HepG2 (cell line): ENCODE measurements around the gene SUN5. TPM values are rescaled to one million over a fixed set of nuclear protein-coding genes. Genes with fewer than 3 reads are reported as not detected.
A peak's percentile ranks its signal among the peaks of the same experiment; 100 is the strongest.

Experiments
- AGO1 ChIP-seq: fragments of 200-400 bp; formaldehyde crosslinking; IDR thresholded peaks from 2 replicates; pipeline ENCODE4 v1.6.1; 2017; ENCODE audit warnings: mild to moderate bottlenecking, low read depth, low read length, moderate library complexity; ENCODE audit not compliant: poor library complexity, severe bottlenecking
- BCL6 ChIP-seq: IDR thresholded peaks from 2 replicates; pipeline ENCODE4 v1.6.1; 2016; ENCODE audit warnings: missing genetic modification reagents, missing compliant biosample characterization
- CBX2 ChIP-seq, 2 experiments: fragments of 200-600 bp in 1 of 2; sonication (generic); formaldehyde crosslinking in 1 of 2; IDR thresholded peaks; 2 replicates each; pipeline versions ENCODE4 v1.7.0 to v1.8.1; 2018 to 2022; ENCODE audit warnings: low read depth in 2 of 2, low read length in 1 of 2, mild to moderate bottlenecking in 1 of 2, missing genetic modification reagents in 1 of 2
- CREB1 ChIP-seq, 2 experiments: fragments of 450-650 bp in 1 of 2; IDR thresholded peaks; 2 replicates each; pipeline ENCODE4 v1.6.1; 2016 to 2017; ENCODE audit warnings: control low read depth in 1 of 2, mild to moderate bottlenecking in 1 of 2, missing compliant biosample characterization in 1 of 2, missing genetic modification characterization in 1 of 2
- HNRNPLL ChIP-seq: fragments of 200-400 bp; formaldehyde crosslinking; IDR thresholded peaks from 2 replicates; pipeline ENCODE4 v1.6.1; 2017; ENCODE audit warnings: mild to moderate bottlenecking, low read depth, low read length; ENCODE audit not compliant: poor library complexity, severe bottlenecking
- IKZF1 ChIP-seq: fragments of 450-650 bp; IDR thresholded peaks from 2 replicates; pipeline ENCODE4 v1.7.1; 2016
- MYNN ChIP-seq: sonication (generic); formaldehyde crosslinking; IDR thresholded peaks from 2 replicates; pipeline ENCODE4 v1.4.0; 2020; ENCODE audit warnings: mild to moderate bottlenecking, low read depth, missing genetic modification reagents
- NPAS2 ChIP-seq: sonication (generic); formaldehyde crosslinking; IDR thresholded peaks from 2 replicates; pipeline ENCODE4 v1.8.0; 2022; ENCODE audit warnings: mild to moderate bottlenecking, missing genetic modification reagents, borderline replicate concordance
- SALL1 ChIP-seq: sonication (generic); formaldehyde crosslinking; IDR thresholded peaks from 2 replicates; pipeline ENCODE4 v1.8.0; 2022; ENCODE audit warnings: mild to moderate bottlenecking, missing genetic modification reagents
- SETDB1 ChIP-seq: sonication (generic); formaldehyde crosslinking; IDR thresholded peaks from 2 replicates; pipeline ENCODE4 v1.5.1; 2020; ENCODE audit warnings: missing genetic modification reagents, mild to moderate bottlenecking, borderline replicate concordance
- ZBTB7B ChIP-seq: sonication (generic); formaldehyde crosslinking; IDR thresholded peaks from 2 replicates; pipeline ENCODE4 v1.4.0; 2020; ENCODE audit warnings: missing genetic modification reagents
- ZGPAT ChIP-seq: IDR thresholded peaks from 2 replicates; pipeline ENCODE4 v1.6.1; 2016; ENCODE audit warnings: mild to moderate bottlenecking
- ZNF205 ChIP-seq: IDR thresholded peaks from 2 replicates; pipeline ENCODE4 v1.6.1; 2018; ENCODE audit warnings: missing biosample characterization, missing genetic modification reagents
- ZNF224 ChIP-seq: sonication (generic); formaldehyde crosslinking; IDR thresholded peaks from 2 replicates; pipeline ENCODE4 v1.5.0; 2020; ENCODE audit warnings: mild to moderate bottlenecking, missing genetic modification reagents
- ZNF232 ChIP-seq: sonication (generic); formaldehyde crosslinking; IDR thresholded peaks from 2 replicates; pipeline ENCODE4 v1.4.0; 2020; ENCODE audit warnings: missing genetic modification reagents, borderline replicate concordance
- ZNF326 ChIP-seq: sonication (generic); formaldehyde crosslinking; IDR thresholded peaks from 2 replicates; pipeline ENCODE4 v1.4.0; 2020; ENCODE audit warnings: missing genetic modification reagents, borderline replicate concordance
- ZNF446 ChIP-seq: sonication (generic); formaldehyde crosslinking; IDR thresholded peaks from 2 replicates; pipeline ENCODE4 v1.5.0; 2020; ENCODE audit warnings: mild to moderate bottlenecking, missing genetic modification reagents
- polyA plus RNA-seq, 8 experiments: library from polyadenylated mRNA; depleted of rRNA in 3 of 8; stranded (reverse) in 7 of 8; unstranded in 1 of 8; fragments of >200 nt; fragmentation: Illumina TruSeq in 4 of 8; extraction: Trizol in 4 of 8; gene quantifications; 2 replicates each; pipeline versions ENCODE4 v1.2.1 to v1.2.3, GENCODE V29; 2011 to 2016; ENCODE audit warnings: low read depth in 4 of 8, missing spikeins in 1 of 8, mixed read lengths in 1 of 8; ENCODE audit not compliant: insufficient read depth in 1 of 8
- total RNA-seq, 5 experiments: library from RNA; depleted of rRNA; stranded (reverse); fragments of >200 nt; fragmentation: Illumina TruSeq; extraction: Trizol; gene quantifications; 2 replicates each; pipeline ENCODE4 v1.2.3, GENCODE V29; 2016; ENCODE audit warnings: low read depth in 1 of 5
- TF ChIP-seq, protein P1 (sequence below): sonication (generic); formaldehyde crosslinking; IDR thresholded peaks from 2 replicates; pipeline ENCODE4 v1.5.0; 2020; ENCODE audit warnings: mild to moderate bottlenecking, low read depth, missing genetic modification reagents, borderline replicate concordance
- TF ChIP-seq, protein P2 (sequence below): sonication (generic); formaldehyde crosslinking; IDR thresholded peaks from 2 replicates; pipeline ENCODE4 v1.4.0; 2020; ENCODE audit warnings: missing genetic modification reagents
- TF ChIP-seq, protein P3 (sequence below): sonication (generic); formaldehyde crosslinking; IDR thresholded peaks from 2 replicates; pipeline ENCODE4 v1.5.0; 2020; ENCODE audit warnings: missing genetic modification reagents
- TF ChIP-seq, protein P4 (sequence below): IDR thresholded peaks from 2 replicates; pipeline ENCODE4 v1.6.1; 2016; ENCODE audit warnings: mild to moderate bottlenecking, missing biosample characterization, missing genetic modification reagents
- TF ChIP-seq, protein P5 (sequence below): sonication (generic); formaldehyde crosslinking; IDR thresholded peaks from 2 replicates; pipeline ENCODE4 v1.5.0; 2020; ENCODE audit warnings: missing genetic modification reagents, mild to moderate bottlenecking, borderline replicate concordance

Gene SUN5
- total and polyA plus RNA-seq, 2 of the 13 experiments (the other 11 are each of a cell fraction or from before 2014, with no cell fraction given): not detected

DNA sequence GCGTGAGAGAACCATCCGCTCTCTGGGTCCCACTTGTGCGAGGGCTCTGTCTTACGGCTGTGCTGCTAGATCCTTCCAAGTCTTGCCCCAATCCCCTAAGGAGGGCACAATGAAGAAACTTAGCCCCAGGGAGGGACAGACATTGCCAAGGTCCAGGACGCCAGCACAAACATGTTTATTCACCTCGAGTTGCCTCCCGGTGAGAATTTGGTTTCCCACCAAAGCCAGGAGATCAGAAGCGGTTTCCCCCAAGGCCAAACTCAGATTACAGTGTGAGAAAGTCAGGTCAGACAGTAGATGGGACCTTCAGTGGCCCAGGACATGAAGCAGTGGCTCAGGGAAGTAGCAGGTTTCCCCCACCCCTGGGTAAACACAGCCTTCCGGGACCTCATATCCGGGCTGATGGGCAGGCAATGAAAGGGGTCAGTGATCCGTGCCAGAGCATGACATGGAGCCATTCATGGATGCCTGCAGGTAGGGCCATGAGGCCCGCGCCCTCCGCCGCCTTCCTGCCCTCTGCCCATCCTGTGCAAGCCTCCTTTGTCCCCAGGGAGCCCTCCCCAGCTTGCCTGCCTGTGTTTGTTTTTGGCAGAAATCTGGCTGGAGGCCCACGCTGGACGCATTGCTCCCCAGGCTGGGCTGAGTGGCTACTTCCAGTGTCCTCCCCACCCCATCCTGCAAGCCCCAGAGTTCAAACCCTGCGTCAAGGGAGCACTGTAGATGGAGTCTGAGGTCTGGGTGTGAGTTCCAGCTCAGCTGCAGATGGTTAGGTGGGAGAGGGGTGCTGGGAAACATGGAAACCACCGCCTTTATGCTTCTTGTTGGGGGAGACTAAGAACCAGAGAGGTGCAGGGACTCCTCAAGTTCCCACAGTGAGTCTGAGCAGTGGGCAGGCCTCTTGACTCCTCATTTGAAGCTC is 5.2 kb upstream of the SUN5 start (continued):
- peak; percentile 68 for TF ChIP-seq HNRNPLL
- TF ChIP-seq ZNF446 (CRISPR knock-in tag): no peak
- peak; percentile 89 for TF ChIP-seq ZNF205 (CRISPR knock-in tag)
- TF ChIP-seq, protein P1, sequence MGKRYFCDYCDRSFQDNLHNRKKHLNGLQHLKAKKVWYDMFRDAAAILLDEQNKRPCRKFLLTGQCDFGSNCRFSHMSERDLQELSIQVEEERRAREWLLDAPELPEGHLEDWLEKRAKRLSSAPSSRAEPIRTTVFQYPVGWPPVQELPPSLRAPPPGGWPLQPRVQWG (CRISPR knock-in tag): peak; percentile 88
- 0 out of 2 replicates have a peak, but pooled peaks have one; percentile 37 for TF ChIP-seq ZNF326 (CRISPR knock-in tag)
- no peak for TF ChIP-seq SETDB1 (CRISPR knock-in tag)
- no peak for TF ChIP-seq NPAS2 (CRISPR knock-in tag)
- TF ChIP-seq ZGPAT: peak; percentile 99
- TF ChIP-seq CREB1 (IDR thresholded peaks at IDR 0.05): no peak
- no peak; the same call in 1 of the 2 replicates for TF ChIP-seq CREB1 (CRISPR knock-in tag; IDR thresholded peaks at IDR 0.05)
- TF ChIP-seq MYNN (CRISPR knock-in tag): peak; percentile 27; the same call in 1 of the 2 replicates
- peak; percentile 98 for TF ChIP-seq SALL1
- TF ChIP-seq, protein P2, sequence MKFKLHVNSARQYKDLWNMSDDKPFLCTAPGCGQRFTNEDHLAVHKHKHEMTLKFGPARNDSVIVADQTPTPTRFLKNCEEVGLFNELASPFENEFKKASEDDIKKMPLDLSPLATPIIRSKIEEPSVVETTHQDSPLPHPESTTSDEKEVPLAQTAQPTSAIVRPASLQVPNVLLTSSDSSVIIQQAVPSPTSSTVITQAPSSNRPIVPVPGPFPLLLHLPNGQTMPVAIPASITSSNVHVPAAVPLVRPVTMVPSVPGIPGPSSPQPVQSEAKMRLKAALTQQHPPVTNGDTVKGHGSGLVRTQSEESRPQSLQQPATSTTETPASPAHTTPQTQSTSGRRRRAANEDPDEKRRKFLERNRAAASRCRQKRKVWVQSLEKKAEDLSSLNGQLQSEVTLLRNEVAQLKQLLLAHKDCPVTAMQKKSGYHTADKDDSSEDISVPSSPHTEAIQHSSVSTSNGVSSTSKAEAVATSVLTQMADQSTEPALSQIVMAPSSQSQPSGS (CRISPR knock-in tag): peak; percentile 81
- TF ChIP-seq ZBTB7B (CRISPR knock-in tag): peak; percentile 97
- TF ChIP-seq IKZF1: no peak
- TF ChIP-seq, protein P3, sequence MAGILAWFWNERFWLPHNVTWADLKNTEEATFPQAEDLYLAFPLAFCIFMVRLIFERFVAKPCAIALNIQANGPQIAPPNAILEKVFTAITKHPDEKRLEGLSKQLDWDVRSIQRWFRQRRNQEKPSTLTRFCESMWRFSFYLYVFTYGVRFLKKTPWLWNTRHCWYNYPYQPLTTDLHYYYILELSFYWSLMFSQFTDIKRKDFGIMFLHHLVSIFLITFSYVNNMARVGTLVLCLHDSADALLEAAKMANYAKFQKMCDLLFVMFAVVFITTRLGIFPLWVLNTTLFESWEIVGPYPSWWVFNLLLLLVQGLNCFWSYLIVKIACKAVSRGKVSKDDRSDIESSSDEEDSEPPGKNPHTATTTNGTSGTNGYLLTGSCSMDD: no peak
- peak; percentile 79 for TF ChIP-seq ZNF224
- TF ChIP-seq ZNF232 (CRISPR knock-in tag): no peak; the same call in 1 of the 2 replicates
- TF ChIP-seq AGO1: no peak
- TF ChIP-seq, protein P4, sequence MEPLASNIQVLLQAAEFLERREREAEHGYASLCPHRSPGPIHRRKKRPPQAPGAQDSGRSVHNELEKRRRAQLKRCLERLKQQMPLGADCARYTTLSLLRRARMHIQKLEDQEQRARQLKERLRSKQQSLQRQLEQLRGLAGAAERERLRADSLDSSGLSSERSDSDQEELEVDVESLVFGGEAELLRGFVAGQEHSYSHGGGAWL (CRISPR knock-in tag): peak; percentile 87
- TF ChIP-seq BCL6 (CRISPR knock-in tag): peak; percentile 85
- no peak for TF ChIP-seq CBX2 (IDR thresholded peaks at IDR 0.05; ENCODE audit: low read depth, low read length)
- TF ChIP-seq CBX2 (CRISPR knock-in tag; IDR thresholded peaks at IDR 0.05; ENCODE audit: low read depth): no peak
- TF ChIP-seq, protein P5, sequence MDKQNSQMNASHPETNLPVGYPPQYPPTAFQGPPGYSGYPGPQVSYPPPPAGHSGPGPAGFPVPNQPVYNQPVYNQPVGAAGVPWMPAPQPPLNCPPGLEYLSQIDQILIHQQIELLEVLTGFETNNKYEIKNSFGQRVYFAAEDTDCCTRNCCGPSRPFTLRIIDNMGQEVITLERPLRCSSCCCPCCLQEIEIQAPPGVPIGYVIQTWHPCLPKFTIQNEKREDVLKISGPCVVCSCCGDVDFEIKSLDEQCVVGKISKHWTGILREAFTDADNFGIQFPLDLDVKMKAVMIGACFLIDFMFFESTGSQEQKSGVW (CRISPR knock-in tag): no peak; the same call in 1 of the 2 replicates
